ENCODE measurements around the gene GPER1.
"Not testable (repeated sequence)": the region's sequence is repeated elsewhere in the genome, so short reads cannot be mapped to it uniquely, and the experiment has no call there.

GPER1 gene

DNA sequence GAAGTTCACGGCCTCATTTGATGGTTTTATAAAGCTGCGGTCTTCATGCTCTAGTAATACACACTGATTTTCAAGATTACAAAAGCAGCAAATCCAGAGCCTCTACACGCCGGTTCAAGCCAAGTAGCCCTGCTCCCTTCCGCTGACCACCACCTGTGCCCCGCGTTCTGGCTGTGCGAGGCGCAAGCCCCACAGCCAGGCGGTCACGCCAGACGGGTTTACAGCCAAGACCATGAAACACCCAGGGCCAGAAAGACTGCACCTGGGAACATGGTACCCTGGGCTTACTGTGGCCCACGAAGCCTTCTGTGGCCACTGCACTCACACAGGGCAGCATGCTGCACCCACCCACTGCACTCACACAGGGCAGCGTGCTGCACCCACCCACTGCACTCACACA, 33.6 kb downstream of the GPER1 start:
- DNase-seq (ENCODE audit: low spot score), result no peak

DNA sequence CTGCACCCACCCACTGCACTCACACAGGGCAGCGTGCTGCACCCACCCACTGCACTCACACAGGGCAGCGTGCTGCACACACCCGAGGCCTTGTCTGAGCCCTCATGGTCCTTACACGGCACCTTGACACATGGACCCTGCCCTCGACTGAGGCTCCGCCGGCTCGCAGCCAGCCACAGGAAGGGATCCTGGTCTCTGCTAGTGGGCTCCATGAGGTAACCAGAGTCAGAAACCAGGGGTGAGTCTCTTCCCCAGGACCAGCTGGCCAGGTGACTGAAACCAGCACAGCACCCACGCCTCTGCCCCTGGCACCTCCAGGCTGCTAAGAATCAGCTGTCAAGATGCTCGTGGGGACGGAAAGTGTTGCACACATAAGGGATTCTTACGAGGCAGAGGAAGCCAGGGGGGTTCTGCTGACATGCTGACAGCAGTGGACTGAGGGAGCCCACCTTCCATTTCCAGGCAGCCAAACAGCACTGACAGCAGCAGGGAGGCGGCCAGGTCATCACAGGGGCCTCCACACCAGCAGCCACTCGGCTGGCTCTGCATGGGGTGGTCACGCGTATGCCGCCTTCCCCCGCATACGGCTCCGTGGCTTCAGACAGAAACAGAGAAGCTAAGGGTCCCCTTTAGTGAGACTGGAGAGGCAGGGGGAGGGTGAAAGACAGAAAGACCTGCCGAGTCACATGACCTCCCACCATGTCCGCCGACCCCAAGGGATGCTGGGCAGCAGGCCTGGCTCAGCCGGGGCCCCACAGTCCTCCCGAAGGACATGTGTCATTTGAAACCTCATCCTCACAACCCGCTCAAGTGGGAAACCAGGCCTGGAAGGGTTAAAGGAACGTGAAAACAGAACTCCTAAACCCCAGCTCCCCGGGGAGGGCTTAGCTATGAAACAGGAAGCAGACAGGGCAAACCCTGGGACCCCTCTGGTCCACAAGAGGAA, 34.2 kb downstream of the GPER1 start:
- DNase-seq (ENCODE audit: low spot score), result no peak

GRCh38 chr7:1122832-1123501, 35.1 kb downstream of the GPER1 start:
- DNase-seq (ENCODE audit: low spot score), result no peak

- peak; percentile 63 for DNase-seq (ENCODE audit: low spot score)
Observed at GRCh38 chr7:1123715-1124114, 35.8 kb downstream of the GPER1 start.

GRCh38 chr7:1124164-1124563, 36.3 kb downstream of the GPER1 start:
- DNase-seq (ENCODE audit: low spot score), result no peak

DNA sequence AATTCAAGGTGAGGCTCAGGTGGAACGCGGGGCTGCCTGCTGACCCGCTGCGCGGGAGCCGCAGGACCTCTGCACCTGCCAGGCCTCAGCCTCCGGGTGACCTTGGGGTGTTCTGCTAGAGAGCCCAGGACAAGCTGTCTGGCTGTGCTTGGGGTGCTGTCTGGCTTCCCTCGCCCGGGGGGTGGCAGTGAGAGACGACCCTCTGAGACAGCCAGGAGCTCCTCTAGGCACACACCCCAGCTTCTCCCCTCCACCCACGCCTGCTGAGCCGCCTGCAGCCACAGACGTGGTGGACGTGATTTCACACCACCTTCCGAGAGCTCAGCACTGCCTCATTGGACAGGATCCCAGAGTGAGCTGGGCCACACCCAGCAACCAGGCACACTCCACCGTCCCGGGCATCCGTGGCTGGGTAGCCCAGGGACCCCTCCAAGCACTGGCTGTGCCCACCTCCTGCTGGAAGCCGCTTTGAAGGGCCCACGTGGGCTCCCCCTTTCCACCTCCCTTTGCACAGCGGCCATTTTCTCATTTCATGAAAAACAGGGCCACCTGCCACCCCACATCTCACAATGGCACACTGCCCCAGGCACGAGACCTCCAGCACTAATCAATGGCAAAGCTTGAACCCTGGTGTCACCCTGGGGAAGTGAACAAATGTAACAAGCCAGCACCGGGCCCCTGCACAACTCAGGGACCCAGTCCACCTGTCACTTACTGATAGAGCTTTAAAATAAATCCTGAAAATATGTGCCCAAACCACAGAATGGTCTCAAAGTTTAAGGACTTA, 37.1 kb downstream of the GPER1 start:
- no peak for DNase-seq (ENCODE audit: low spot score)

DNA sequence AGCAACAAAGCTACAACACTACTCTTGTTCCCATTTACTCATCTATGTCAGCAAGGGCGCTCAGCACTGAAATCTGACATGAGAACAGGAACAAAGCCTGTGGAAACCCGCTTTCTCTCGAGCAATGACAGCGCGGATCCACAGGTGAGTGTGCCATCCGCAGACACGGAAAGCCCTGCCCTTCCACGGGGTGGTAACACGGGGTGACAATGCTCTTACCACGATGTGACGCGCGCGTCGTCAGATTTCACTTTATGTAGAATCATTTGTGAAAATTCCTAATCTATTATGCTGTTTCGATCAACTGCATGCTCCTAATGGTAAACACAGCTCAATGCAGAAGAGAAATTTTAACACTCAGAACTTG, 37.7 kb downstream of the GPER1 start:
- DNase-seq (ENCODE audit: low spot score), result no peak

GRCh38 chr7:1127001-1127400, 39.1 kb downstream of the GPER1 start:
- DNase-seq (ENCODE audit: low spot score), result no peak

DNA sequence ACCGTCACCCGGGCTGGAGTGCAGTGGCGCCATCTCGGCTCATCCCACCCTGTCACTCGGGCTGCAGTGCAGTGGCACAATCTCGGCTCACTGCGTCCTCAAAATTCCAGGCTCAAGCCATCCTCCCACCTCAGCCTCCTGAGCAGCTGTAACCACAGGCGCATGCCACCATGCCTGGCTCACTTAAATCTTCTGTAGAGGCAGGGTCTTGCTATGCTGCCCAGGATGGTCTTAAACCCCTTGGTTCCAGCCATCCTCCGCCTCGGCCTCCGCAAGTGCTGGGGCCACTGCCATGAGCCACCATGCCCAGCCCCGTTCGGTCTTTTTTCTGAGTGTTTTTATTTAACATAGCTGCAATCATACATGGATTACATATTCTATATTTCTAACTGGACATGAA, 41.5 kb downstream of the GPER1 start:
- no peak for DNase-seq (ENCODE audit: low spot score)

DNA sequence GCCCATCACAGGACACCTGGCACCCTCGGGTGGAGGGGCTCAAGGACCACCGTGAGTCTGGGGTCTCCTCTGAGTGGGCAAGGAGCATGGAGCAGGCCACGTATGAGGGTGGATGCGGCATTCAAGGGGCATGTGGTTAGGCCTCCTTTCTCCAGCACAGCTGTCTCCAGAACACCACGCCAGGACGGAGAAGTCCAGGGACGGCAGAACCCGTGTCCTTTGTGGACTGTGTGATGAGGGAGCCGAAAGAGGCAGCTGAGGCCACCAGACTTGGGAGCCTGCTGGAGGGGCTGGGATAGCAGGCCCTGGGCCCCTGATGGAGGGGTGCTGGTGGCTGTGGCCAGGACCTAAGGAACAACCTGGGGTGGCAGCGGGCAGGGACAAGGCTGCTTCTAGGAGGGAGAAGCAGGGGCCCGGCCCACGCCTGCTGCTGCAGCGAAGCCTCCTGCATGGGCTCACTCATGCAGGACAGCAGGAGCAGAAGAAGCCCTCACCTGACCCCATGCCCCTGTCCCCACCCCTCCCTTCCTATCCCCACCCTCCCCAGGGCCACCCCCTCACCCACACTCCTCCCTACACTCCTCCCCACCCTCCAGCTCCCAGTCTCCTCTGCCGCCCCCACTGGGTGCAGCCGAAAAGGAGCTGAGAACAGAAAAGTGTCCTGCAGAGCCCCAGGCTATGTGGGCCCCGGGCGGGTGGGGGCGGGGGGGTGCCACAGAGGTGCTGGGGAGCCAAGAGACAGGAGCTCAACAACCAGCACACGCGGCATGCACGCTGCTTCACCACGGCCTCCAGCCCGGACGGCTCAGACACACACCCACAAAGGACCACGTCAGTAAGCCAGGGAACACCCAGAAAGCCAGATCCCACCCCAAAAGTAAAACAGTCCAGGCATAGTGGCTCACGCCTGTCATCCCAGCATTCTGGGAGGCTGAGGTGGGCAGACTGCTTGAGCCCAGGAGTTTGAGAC, 42.4 kb downstream of the GPER1 start:
- no peak for DNase-seq (ENCODE audit: low spot score)

DNA sequence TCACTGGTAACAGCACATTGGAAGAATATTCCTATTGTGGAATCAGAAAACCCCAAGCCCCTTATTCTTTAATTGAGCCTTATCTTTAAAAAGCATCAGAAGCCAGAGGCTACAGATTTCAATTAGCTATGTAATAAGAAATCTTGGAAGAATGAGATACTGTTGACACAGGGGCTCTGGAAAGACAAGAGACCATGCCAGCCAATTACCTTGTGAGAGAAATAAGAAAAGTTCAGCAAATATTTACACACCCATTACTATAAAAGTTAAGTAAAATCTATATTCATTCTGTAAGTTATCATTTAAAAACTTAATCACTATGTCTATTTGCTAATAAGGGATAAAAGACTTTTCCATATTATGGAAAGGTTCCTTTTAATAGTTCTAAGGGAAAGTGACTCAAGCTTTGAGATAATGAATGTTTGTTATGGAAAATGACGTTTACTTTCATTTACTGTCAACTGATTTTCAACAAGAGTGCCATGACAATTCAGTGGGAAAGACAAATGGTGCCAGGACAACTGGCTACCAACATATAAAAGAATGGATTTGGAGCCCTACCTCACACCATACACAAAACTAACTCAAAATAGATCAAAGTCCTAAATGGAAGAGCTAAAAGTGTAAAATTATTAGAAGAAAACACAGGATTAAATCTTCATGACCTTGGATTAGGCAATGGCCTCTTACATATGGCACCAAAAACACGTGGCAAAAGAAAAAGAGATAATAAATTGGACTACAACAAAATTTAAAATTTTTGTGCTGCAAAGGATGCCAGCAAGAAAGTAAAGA, 43.8 kb downstream of the GPER1 start:
- DNase-seq (ENCODE audit: low spot score), result no peak

GRCh38 chr7:1134951-1135350, 47.0 kb downstream of the GPER1 start:
- DNase-seq (ENCODE audit: low spot score), result no peak

GRCh38 chr7:1136841-1137516, 49.1 kb downstream of the GPER1 start:
- DNase-seq (ENCODE audit: low spot score), result peak; percentile 51

GRCh38 chr7:1137517-1138167, 49.7 kb downstream of the GPER1 start:
- DNase-seq (ENCODE audit: low spot score), result no peak

- no peak for DNase-seq (ENCODE audit: low spot score)
Observed at GRCh38 chr7:1140476-1141104, 52.7 kb downstream of the GPER1 start.

DNA sequence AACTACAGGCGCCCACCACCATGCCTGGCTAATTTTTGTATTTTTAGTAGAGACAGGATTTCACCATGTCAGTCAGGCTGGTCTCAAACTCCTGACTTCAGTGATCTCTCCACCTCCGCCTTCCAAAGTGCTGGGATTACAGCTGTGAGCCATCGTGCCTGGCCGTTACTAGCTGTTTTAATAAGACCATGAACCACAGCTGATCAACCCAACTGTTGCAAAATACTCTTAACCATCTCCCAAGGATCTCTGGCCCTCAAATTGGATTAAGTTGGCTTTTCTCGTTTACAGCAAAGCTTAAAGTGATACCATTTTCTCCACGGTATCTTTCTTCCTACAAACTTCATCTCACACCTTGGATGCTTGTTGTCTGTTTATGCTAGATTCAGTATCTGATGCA, 53.7 kb downstream of the GPER1 start:
- no peak for DNase-seq (ENCODE audit: low spot score)

GRCh38 chr7:1142051-1142635, 54.2 kb downstream of the GPER1 start:
- no peak for DNase-seq (ENCODE audit: low spot score)

DNA sequence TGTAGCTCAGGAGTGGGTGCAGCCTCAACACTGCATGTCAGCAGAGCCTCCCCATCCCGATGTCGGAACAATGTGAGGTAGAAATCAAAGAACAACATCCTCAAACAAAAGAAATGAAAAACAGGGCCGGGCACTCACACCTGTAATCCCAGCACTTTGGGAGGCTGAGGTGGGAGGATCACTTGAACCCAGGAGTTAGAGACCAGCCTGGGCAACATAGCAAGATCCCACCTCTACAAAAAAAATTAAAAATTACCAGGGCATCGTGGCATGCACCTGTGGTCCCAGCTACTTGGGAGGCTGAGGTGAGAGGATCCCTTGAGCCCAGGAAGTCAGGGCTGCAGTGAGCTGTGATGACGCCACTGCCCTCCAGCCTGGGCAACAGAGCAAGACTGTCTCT, 55.1 kb downstream of the GPER1 start:
- DNase-seq (ENCODE audit: low spot score), result not testable (repeated sequence)
